A673 (cell line): Measurements from ENCODE around the gene LCLAT1. TPM values are rescaled to one million over a fixed set of nuclear protein-coding genes. Genes with fewer than 3 reads are reported as not detected.

Experiments used
- BruUV-seq: library from RNA; stranded (reverse); fragments of 400-500 nt; replicated peaks from 2 replicates; lab custom pipeline; 2021; lab: Mats Ljungman, UMichigan
- CTCF ChIA-PET: fragments of 300-600 bp; sonication (Branson Sonifier 250); formaldehyde crosslinking; loops from one replicate; lab custom pipeline; 2022; ENCODE audit warnings: antibody characterized with exemption; lab: Charles Lee
- POLR2A ChIA-PET: fragments of 300-600 bp; sonication (Branson Sonifier 250); formaldehyde crosslinking; loops from one replicate; lab custom pipeline; 2022; ENCODE audit warnings: antibody characterized with exemption; ENCODE audit not compliant: low non-redundant PET; lab: Charles Lee
- DNase-seq: peaks from one replicate; pipeline ENCODE4 v3.0.0-alpha.2; 2015; ENCODE audit warnings: low spot score
- H3K27ac ChIP-seq: fragments of 200-600 bp; sonication (generic); 2 replicates; pipeline ENCODE4 v1.5.1; 2016; ENCODE audit warnings: mixed run types, low read depth, mild to moderate bottlenecking, mixed read lengths, antibody characterized with exemption, low read length; ENCODE audit not compliant: poor library complexity, severe bottlenecking
- H3K27me3 ChIP-seq: fragments of 200-600 bp; sonication (generic); replicated peaks from 2 replicates; pipeline ENCODE4 v1.6.1; 2017; ENCODE audit warnings: mixed run types, low read depth, mild to moderate bottlenecking, mixed read lengths, antibody characterized with exemption, low read length; ENCODE audit not compliant: insufficient read depth, poor library complexity
- H3K36me3 ChIP-seq: fragments of 200-600 bp; sonication (generic); 2 replicates; pipeline ENCODE4 v1.6.1; 2016; ENCODE audit warnings: mixed run types, mild to moderate bottlenecking, mixed read lengths, antibody characterized with exemption, low read length; ENCODE audit not compliant: insufficient read depth, poor library complexity, severe bottlenecking
- H3K4me1 ChIP-seq: fragments of 200-600 bp; sonication (generic); 2 replicates; pipeline ENCODE4 v1.6.1; 2017; ENCODE audit warnings: mixed run types, mild to moderate bottlenecking, mixed read lengths, antibody characterized with exemption, low read length; ENCODE audit not compliant: insufficient read depth, poor library complexity, severe bottlenecking
- H3K4me3 ChIP-seq: fragments of 200-600 bp; sonication (generic); 2 replicates; pipeline ENCODE4 v1.5.1; 2016; ENCODE audit warnings: low read depth, mixed run types, mild to moderate bottlenecking, mixed read lengths, low read length; ENCODE audit not compliant: poor library complexity, severe bottlenecking
- H3K9me3 ChIP-seq: fragments of 200-600 bp; sonication (generic); 2 replicates; pipeline ENCODE4 v1.6.1; 2016; ENCODE audit warnings: mixed run types, low read depth, mild to moderate bottlenecking, mixed read lengths, antibody characterized with exemption, low read length; ENCODE audit not compliant: poor library complexity, severe bottlenecking
- CTCF ChIP-seq: fragments of 300-800, 200-600 bp; sonication (generic); conservative IDR thresholded peaks from 2 replicates; pipeline ENCODE4 v1.5.1; 2017; ENCODE audit warnings: low read depth, mild to moderate bottlenecking, antibody characterized with exemption, low read length, moderate library complexity, mixed read lengths
- EZH2 ChIP-seq: fragments of 200-600 bp; sonication (generic); IDR thresholded peaks from 2 replicates; pipeline ENCODE4 v1.6.1; 2017; ENCODE audit warnings: borderline replicate concordance, low read depth, mild to moderate bottlenecking, mixed read lengths, antibody characterized with exemption, low read length; ENCODE audit not compliant: poor library complexity, severe bottlenecking
- intact Hi-C: fragments of 100-400 bp; cut with micrococcal nuclease; formaldehyde crosslinking; loops from one replicate; pipeline ENCODE4 v1.10.0; 2022; ENCODE audit not compliant: unreplicated experiment
- total RNA-seq: library from RNA; stranded (reverse); gene quantifications from 2 replicates; pipeline ENCODE4 v1.2.3, GENCODE V29; 2021

The LCLAT1 gene
- total RNA-seq, 1 experiment from 2014 or later = 35.3 TPM

- intact Hi-C loops = no loop called here
- peak; percentile 9 for DNase-seq
Measured at GRCh38 chr2:30404319-30405259, 42.5 kb upstream of the LCLAT1 start.

GRCh38 chr2:30405260-30405605, 41.8 kb upstream of the LCLAT1 start:
- Histone ChIP-seq H3K27ac (no peak overlapping the region), H3K4me3 (no peak overlapping the region), H3K9me3 (no peaks in the 10 kb centered on the region), H3K27me3 (no peaks in the 10 kb centered on the region), H3K4me1 (no peaks in the 10 kb centered on the region), H3K36me3 (no peaks in the 10 kb centered on the region)
- intact Hi-C loops = no loop called here
- DNase-seq = no peak
- ChIA-PET CTCF (no interaction called here), POLR2A (no interaction called here)
- no TSS peak for BruUV-seq
- TF ChIP-seq CTCF (no peak), EZH2 (no peak)

More at GRCh38 chr2:30404319-30405259, 42.5 kb upstream of the LCLAT1 start:
- no TSS peak for BruUV-seq
- Histone ChIP-seq H3K36me3 (no peaks in the 10 kb centered on the region), H3K27me3 (no peaks in the 10 kb centered on the region), H3K9me3 (no peaks in the 10 kb centered on the region), H3K27ac (no peak overlapping the region), H3K4me3 (no peak overlapping the region), H3K4me1 (no peaks in the 10 kb centered on the region)
- TF ChIP-seq EZH2 (no peak), CTCF (no peak)
- ChIA-PET POLR2A (no interaction called here), CTCF (no interaction called here)

- no peaks in the 10 kb centered on the region for H3K9me3 ChIP-seq
- DNase-seq = no peak
- H3K27me3 ChIP-seq = no peaks in the 10 kb centered on the region
- ChIA-PET CTCF (no interaction called here), POLR2A (no interaction called here)
- H3K4me3 ChIP-seq = no peak overlapping the region
- no peaks in the 10 kb centered on the region for H3K36me3 ChIP-seq
- no TSS peak for BruUV-seq
- intact Hi-C loops = no loop called here
- H3K4me1 ChIP-seq = no peaks in the 10 kb centered on the region
- no peak overlapping the region for H3K27ac ChIP-seq
- TF ChIP-seq CTCF (no peak), EZH2 (no peak)
Measured at GRCh38 chr2:30406853-30407252, 40.2 kb upstream of the LCLAT1 start.
